ENCODE measurements around the gene CYB5RL. TPM values are rescaled to one million over a fixed set of nuclear protein-coding genes. Genes with fewer than 3 reads are reported as not detected.

The CYB5RL gene
- total RNA-seq, 6 donors from 2014 or later: 2.7 to 10.0 (median 6.6) TPM

GRCh38 chr1:54178296-54179070, 21.3 kb downstream of the CYB5RL start:
- Histone ChIP-seq H3K36me3 (peaks cover 0 to 10% (median 4%) of the 10 kb centered on the region in 4 donors), H3K27me3 (no peaks in the 10 kb centered on the region), H3K4me3 (no peak overlapping the region), H3K9me3 (no peaks in the 10 kb centered on the region), H3K4me1 (no peaks in the 10 kb centered on the region), H3K27ac (no peak overlapping the region)
- WGBS, 2 donors: 84 to 90% methylated on average over 9 of the region's 9 CpGs
- DNase-seq (peak in 1 of 2 donors; percentile 26), ATAC-seq (ENCODE audit: low FRiP score in 2 of 2) (no peak)
- TF ChIP-seq POLR2AphosphoS5 (IDR thresholded peaks at IDR 0.05) (no peak), POLR2A (IDR thresholded peaks at IDR 0.05) (no peak), EP300 (IDR thresholded peaks at IDR 0.05) (no peak)
- TF ChIP-seq, protein P1, sequence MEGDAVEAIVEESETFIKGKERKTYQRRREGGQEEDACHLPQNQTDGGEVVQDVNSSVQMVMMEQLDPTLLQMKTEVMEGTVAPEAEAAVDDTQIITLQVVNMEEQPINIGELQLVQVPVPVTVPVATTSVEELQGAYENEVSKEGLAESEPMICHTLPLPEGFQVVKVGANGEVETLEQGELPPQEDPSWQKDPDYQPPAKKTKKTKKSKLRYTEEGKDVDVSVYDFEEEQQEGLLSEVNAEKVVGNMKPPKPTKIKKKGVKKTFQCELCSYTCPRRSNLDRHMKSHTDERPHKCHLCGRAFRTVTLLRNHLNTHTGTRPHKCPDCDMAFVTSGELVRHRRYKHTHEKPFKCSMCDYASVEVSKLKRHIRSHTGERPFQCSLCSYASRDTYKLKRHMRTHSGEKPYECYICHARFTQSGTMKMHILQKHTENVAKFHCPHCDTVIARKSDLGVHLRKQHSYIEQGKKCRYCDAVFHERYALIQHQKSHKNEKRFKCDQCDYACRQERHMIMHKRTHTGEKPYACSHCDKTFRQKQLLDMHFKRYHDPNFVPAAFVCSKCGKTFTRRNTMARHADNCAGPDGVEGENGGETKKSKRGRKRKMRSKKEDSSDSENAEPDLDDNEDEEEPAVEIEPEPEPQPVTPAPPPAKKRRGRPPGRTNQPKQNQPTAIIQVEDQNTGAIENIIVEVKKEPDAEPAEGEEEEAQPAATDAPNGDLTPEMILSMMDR (IDR thresholded peaks at IDR 0.05): no peak

DNA sequence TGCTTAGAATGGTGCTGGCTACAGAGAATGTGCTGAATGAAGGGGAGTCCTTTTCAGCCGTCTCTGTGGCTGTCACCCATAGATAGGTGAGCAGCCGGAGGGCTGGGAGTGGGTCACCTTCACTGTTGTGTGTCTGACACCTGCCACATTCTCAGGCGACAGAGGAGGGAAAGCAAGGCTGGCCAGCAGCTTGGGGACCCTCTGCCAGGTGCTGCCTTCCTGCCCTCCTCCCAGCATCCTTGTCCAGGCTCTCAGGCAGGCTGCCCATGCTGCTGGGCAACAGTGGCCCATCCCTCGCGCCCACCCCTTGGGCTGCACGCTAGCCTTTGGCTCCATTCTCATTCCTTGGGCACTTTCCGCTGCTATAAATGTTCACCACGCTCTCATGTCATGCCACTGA, 22.1 kb downstream of the CYB5RL start:
- no peaks in the 10 kb centered on the region for H3K9me3 ChIP-seq
- WGBS, 2 donors: 91 to 92% methylated on average over 8 of the region's 8 CpGs
- no peak overlapping the region for H3K27ac ChIP-seq
- H3K4me3 ChIP-seq: no peak overlapping the region
- H3K4me1 ChIP-seq: no peaks in the 10 kb centered on the region
- TF ChIP-seq POLR2A (IDR thresholded peaks at IDR 0.05): no peak
- TF ChIP-seq POLR2AphosphoS5 (IDR thresholded peaks at IDR 0.05): no peak
- TF ChIP-seq, protein P1 (IDR thresholded peaks at IDR 0.05): no peak
- no peak for TF ChIP-seq EP300 (IDR thresholded peaks at IDR 0.05)
- DNase-seq (peak in 1 of 2 donors; percentile 47), ATAC-seq (ENCODE audit: low FRiP score in 2 of 2) (no peak)
- peaks cover 0 to 10% (median 4%) of the 10 kb centered on the region in 4 donors for H3K36me3 ChIP-seq
- H3K27me3 ChIP-seq: no peaks in the 10 kb centered on the region

DNA sequence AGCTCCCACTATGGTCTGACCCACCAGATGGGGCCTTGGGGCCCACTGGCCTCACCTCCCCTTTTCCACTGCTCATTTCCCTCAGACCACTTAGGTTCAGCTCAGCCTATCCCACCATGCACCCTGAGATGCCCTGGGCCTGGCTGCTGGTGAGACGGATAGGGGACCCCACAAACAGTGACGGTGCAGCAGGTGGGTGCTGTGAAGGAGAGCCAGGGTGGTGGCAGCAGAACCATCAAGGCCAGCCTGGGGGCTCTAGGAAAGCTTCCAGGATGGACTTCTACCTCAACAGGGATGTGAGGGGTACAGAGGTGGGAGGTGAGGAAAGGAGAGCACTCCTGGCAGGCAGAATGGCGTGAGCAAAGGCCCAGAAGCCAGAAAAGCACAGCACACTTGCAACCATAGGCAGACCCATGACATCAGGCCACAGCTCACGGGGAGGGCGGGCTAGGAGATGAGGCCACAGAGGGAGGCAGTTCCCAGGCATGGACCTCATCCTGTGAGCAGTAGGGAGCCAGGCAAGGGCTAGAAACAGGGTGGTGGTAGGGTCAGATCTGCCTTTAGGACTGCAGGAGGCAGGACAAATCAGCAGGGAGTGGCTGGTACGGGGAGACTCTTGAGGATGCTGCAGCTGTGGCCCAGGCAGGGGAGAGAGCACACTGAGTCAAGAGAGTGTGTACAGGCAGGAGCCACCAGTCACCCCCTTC, 23.1 kb downstream of the CYB5RL start:
- H3K9me3 ChIP-seq: no peaks in the 10 kb centered on the region
- peak in 1 of 2 donors; percentile 16 for DNase-seq
- no peak overlapping the region for H3K4me3 ChIP-seq
- TF ChIP-seq POLR2A (IDR thresholded peaks at IDR 0.05): no peak
- no peak for TF ChIP-seq EP300 (IDR thresholded peaks at IDR 0.05)
- TF ChIP-seq POLR2AphosphoS5 (IDR thresholded peaks at IDR 0.05): no peak
- TF ChIP-seq, protein P1 (IDR thresholded peaks at IDR 0.05): no peak
- no peaks in the 10 kb centered on the region for H3K4me1 ChIP-seq
- H3K27me3 ChIP-seq: no peaks in the 10 kb centered on the region
- ATAC-seq (ENCODE audit: low FRiP score in 2 of 2): no peak
- H3K27ac ChIP-seq: no peak overlapping the region
- peaks cover 0 to 10% (median 4%) of the 10 kb centered on the region in 4 donors for H3K36me3 ChIP-seq
- 95 to 97% methylated on average over 6 of the region's 6 CpGs for WGBS, 2 donors

- Histone ChIP-seq H3K9me3 (no peaks in the 10 kb centered on the region), H3K27ac (no peak overlapping the region), H3K4me1 (no peaks in the 10 kb centered on the region), H3K27me3 (no peaks in the 10 kb centered on the region), H3K4me3 (no peak overlapping the region), H3K36me3 (peaks cover 0 to 6% (median 2%) of the 10 kb centered on the region in 4 donors)
- no peak for ATAC-seq (ENCODE audit: low FRiP score in 2 of 2)
- no peak for DNase-seq
- WGBS, 2 donors: 97 to 98% methylated on average over 4 of the region's 4 CpGs
- no peak for TF ChIP-seq EP300 (IDR thresholded peaks at IDR 0.05)
- TF ChIP-seq POLR2AphosphoS5 (IDR thresholded peaks at IDR 0.05): no peak
- TF ChIP-seq, protein P1 (IDR thresholded peaks at IDR 0.05): no peak
- TF ChIP-seq POLR2A (IDR thresholded peaks at IDR 0.05): no peak
These were observed 25.7 kb downstream of the CYB5RL start for GRCh38 chr1:54174106-54174505.

Data from upper lobe of left lung (tissue), 6 donors.